ENCODE results near the gene PADI2. TPM values are rescaled to one million over a fixed set of nuclear protein-coding genes. Genes with fewer than 3 reads are reported as not detected.

Gene PADI2
- polyA plus RNA-seq, 1 experiment, result not detected

- DNase-seq (ENCODE audit: low read depth, low spot score), result no peak
- H3K27me3 ChIP-seq (ENCODE audit: control insufficient read depth, insufficient read depth, low read length), result peaks cover 27% of the 10 kb centered on the region
- H3K27ac ChIP-seq (ENCODE audit: low read depth, low read length), result no peak overlapping the region
- TF ChIP-seq CTCF (IDR thresholded peaks at IDR 0.05; ENCODE audit: low read depth, low read length), result no peak
- ChIA-PET POLR2A (no interaction called here), CTCF (no interaction called here)
- no peak overlapping the region for H3K4me3 ChIP-seq (ENCODE audit: low read depth, low read length)
- no peaks in the 10 kb centered on the region for H3K9me3 ChIP-seq (ENCODE audit: control insufficient read depth, insufficient read depth, low read length)
These were observed 14.5 kb downstream of the PADI2 start for GRCh38 chr1:17104782-17105181.

GRCh38 chr1:17102232-17102631, 17.0 kb downstream of the PADI2 start:
- no peak overlapping the region for H3K4me3 ChIP-seq (ENCODE audit: low read depth, low read length)
- H3K27me3 ChIP-seq (ENCODE audit: control insufficient read depth, insufficient read depth, low read length), result peaks cover 35% of the 10 kb centered on the region
- ChIA-PET CTCF (no interaction called here), POLR2A (no interaction called here)
- DNase-seq (ENCODE audit: low read depth, low spot score), result no peak
- no peak for TF ChIP-seq CTCF (IDR thresholded peaks at IDR 0.05; ENCODE audit: low read depth, low read length)
- H3K27ac ChIP-seq (ENCODE audit: low read depth, low read length), result no peak overlapping the region
- no peaks in the 10 kb centered on the region for H3K9me3 ChIP-seq (ENCODE audit: control insufficient read depth, insufficient read depth, low read length)

- POLR2A ChIA-PET, result no interaction called here
These were observed 18.0 kb downstream of the PADI2 start for GRCh38 chr1:17101261-17101660.

GRCh38 chr1:17099616-17100340, 19.5 kb downstream of the PADI2 start:
- CTCF ChIA-PET, result no interaction called here
- peaks cover 31% of the 10 kb centered on the region for H3K27me3 ChIP-seq (ENCODE audit: control insufficient read depth, insufficient read depth, low read length)
- POLR2A ChIA-PET, result no interaction called here

More at GRCh38 chr1:17101261-17101660, 18.0 kb downstream of the PADI2 start:
- Histone ChIP-seq H3K9me3 (ENCODE audit: control insufficient read depth, insufficient read depth, low read length) (no peaks in the 10 kb centered on the region), H3K27ac (ENCODE audit: low read depth, low read length) (no peak overlapping the region), H3K27me3 (ENCODE audit: control insufficient read depth, insufficient read depth, low read length) (peaks cover 33% of the 10 kb centered on the region), H3K4me3 (ENCODE audit: low read depth, low read length) (no peak overlapping the region)
- TF ChIP-seq CTCF (IDR thresholded peaks at IDR 0.05; ENCODE audit: low read depth, low read length), result no peak
- no peak for DNase-seq (ENCODE audit: low read depth, low spot score)
- CTCF ChIA-PET, result no interaction called here

More at GRCh38 chr1:17099616-17100340, 19.5 kb downstream of the PADI2 start:
- Histone ChIP-seq H3K9me3 (ENCODE audit: control insufficient read depth, insufficient read depth, low read length) (no peaks in the 10 kb centered on the region), H3K4me3 (ENCODE audit: low read depth, low read length) (no peak overlapping the region), H3K27ac (ENCODE audit: low read depth, low read length) (no peak overlapping the region)
- no peak for DNase-seq (ENCODE audit: low read depth, low spot score)
- TF ChIP-seq CTCF (IDR thresholded peaks at IDR 0.05; ENCODE audit: low read depth, low read length), result no peak
